GM08714 (cell line): ENCODE measurements around the gene ANGPTL4.
A peak's percentile ranks its signal among the peaks of the same experiment; 100 is the strongest.
"Not testable (repeated sequence)": the region's sequence is repeated elsewhere in the genome, so short reads cannot be mapped to it uniquely, and the experiment has no call there.

Experiments
- H3K4me3 ChIP-seq: fragments of 200-500 bp; sonication (Bioruptor generic); 2 replicates; pipeline ENCODE4 v1.5.1; 2014; ENCODE audit warnings: mild to moderate bottlenecking, low read length, inconsistent platforms
- ZNF274 ChIP-seq: IDR thresholded peaks from 2 replicates; pipeline ENCODE4 v1.6.1; 2012; ENCODE audit warnings: mild to moderate bottlenecking, low read depth, low read length

Gene ANGPTL4

DNA sequence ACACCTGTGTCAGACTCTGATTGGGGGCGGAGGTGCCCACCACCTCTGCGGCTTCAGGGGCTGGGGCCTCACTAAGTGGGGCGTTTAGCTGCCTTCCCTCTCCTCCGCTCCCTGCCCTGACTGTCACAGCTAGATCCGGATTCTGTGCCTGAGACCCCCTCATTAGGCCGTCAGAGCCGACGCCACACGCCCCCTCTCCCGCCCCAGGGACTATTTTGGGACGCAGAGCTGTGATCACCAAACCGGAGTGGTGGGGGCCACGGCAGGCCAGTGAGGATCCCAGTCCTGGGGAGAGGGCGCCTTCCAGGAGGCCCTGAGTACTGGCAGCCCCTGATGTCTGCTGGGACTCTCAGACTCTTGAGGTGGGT, 21.7 kb upstream of the ANGPTL4 start:
- no peak overlapping the region for H3K4me3 ChIP-seq

GRCh38 chr19:8342684-8343482, 21.1 kb upstream of the ANGPTL4 start, which contains the start of gene KANK3:
Gene KANK3 (minus strand): TSS chr19:8343262. CDS start chr19:8337828, 5,434 bp downstream.
- peak within 1 kb of the TSS; percentile 38; the same call in 1 of the 2 replicates for H3K4me3 ChIP-seq
- no peak for TF ChIP-seq ZNF274

More for the DNA sequence above, 21.7 kb upstream of the ANGPTL4 start:
- TF ChIP-seq ZNF274: no peak

DNA sequence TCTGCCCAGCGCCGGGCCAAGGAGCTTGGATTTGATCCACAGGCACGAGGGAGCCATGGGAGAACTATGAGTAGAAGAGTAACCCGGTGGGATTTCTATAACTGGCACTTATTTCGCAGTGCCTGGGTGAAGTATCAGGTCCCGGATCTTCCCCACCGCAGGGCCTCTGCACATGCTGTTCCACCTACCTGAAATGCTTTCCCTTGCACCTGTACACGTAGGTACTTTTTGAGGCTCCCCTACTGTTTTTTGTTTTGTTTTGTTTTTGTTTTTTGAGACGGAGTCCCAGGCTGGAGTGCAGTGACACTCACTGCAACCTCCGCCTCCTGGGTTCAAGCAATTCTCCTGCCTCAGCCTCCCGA, 20.5 kb upstream of the ANGPTL4 start:
- H3K4me3 ChIP-seq: no peak overlapping the region
- no peak for TF ChIP-seq ZNF274

DNA sequence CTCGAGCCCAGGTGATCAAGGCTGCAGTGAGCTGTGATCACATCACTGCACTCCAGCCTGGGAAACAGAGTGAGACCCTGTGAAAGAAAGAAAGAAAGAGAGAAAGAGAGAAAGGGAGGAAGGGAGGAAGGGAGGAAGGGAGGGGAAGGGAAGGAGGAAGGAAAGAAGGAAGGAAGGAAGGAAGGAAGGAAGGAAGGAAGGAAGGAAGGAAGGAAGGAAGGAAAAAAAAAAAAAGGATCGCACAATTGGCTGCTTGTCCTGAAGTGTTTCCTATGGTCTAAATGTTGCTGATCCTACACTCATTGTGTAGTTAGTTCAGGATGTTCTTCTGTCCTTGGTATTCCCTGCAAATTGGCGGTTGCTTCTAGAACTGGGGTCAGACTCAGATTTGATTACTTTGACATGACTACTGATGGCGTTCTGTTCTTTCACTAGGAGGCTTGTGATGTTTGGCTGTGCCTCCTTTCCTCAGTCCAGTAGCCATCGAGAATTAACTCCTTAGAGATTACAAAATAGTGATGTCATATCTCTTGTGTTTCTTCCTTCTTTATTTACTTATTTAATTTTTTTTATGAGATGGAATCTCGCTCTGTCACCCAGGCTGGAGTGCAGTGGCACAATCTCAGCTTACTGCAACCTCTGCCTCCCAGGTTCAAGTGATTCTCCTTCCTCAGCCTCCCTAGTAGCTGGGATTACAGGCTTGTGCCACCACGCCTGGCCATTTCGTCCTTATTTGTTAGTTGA, 14.2 kb upstream of the ANGPTL4 start:
- not testable (repeated sequence) for H3K4me3 ChIP-seq

DNA sequence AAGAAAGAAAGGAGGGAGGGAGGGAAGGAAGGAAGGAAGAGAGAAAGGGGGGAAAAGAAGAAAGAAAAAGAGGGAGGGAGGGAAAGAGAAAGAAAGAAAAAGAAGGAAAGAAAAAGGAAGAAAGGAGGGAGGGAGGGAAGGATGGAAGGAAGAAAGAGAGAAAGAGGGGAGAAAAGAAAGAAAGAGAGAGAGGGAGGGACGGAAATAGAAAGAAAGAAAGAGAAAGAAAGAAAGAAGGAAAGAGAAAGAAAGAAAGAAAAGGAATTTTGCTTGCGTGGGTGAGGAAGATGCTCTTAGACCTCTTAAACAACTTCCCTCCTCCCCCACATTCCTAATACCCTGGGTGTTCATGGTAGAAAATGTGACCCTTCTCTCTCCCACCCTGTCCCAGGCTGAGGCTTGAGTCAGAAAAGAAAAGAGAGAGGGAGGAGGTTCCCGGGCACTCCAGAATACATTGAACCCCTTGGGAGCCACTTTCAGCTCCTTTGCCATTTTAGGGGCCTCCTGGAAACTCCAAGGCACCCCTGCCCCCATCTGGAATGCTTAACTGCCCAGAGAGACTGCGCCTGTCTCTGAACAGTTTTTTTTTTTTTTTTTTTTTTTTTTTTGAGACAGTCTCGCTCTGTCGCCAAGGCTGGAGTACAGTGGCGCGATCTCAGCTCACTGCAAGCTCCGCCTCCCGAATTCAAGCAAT, 11.7 kb upstream of the ANGPTL4 start:
- no peak overlapping the region for H3K4me3 ChIP-seq

GRCh38 chr19:8352845-8353244, 11.1 kb upstream of the ANGPTL4 start:
- H3K4me3 ChIP-seq: not testable (repeated sequence)

More for the DNA sequence above, 11.7 kb upstream of the ANGPTL4 start:
- no peak for TF ChIP-seq ZNF274

GRCh38 chr19:8355631-8356402, 8.1 kb upstream of the ANGPTL4 start:
- no peak overlapping the region for H3K4me3 ChIP-seq
- no peak for TF ChIP-seq ZNF274

DNA sequence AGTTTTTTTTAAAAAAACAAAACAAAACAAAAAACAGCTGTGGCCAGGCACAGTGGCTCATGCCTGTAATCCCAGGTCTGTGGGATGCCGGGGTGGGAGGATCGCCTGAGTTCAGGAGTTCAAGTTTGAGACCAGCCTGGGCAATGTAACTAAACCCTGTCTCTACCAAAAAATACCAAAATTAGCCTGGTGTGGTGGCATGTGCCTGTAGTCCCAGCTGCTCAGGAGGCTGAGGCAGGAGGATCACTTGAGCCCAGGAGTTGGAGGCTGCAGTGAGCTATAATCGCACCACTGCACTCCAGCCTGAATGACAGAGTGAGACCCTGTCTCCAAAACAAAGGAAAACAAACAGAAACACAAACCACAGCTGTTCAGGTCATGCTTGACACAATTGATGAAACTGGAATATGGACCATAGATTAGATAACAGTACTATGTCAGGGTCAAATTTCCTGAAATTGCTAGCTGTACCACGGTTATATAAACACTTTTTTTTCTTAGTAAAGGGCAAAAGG, 6.9 kb upstream of the ANGPTL4 start:
- no peak for TF ChIP-seq ZNF274

GRCh38 chr19:8358948-8359347, 5.0 kb upstream of the ANGPTL4 start:
- H3K4me3 ChIP-seq: no peak overlapping the region
- TF ChIP-seq ZNF274: no peak

More for the DNA sequence above, 6.9 kb upstream of the ANGPTL4 start:
- H3K4me3 ChIP-seq: no peak overlapping the region

- H3K4me3 ChIP-seq: no peak overlapping the region
- TF ChIP-seq ZNF274: no peak
These were observed 3.8 kb upstream of the ANGPTL4 start for GRCh38 chr19:8360196-8360595.

- no peak for TF ChIP-seq ZNF274
These were observed 1.8 kb upstream of the ANGPTL4 start for GRCh38 chr19:8361921-8362793.

DNA sequence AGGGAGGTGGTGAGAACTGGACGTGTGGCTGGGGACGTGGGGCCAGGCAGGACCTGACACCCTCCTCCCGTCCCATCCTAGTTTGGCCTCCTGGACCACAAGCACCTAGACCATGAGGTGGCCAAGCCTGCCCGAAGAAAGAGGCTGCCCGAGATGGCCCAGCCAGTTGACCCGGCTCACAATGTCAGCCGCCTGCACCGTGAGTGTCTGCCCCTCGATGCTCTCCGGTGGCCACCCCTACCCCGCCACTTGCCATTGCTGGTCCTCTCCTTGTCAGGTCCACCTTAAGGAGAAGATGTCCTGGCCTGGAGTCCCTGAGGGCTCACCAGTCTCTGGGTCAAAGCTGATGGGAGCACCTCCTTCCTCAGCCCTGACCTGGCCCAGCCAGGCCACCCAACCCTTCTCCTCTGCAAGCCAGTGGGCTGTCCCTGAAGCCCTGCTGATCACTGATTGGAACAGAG, 2.2 kb downstream of the ANGPTL4 start:
- no peak overlapping the region for H3K4me3 ChIP-seq

More at GRCh38 chr19:8361921-8362793, 1.8 kb upstream of the ANGPTL4 start:
- H3K4me3 ChIP-seq: no peak overlapping the region

GRCh38 chr19:8366961-8367326, 3.0 kb downstream of the ANGPTL4 start:
- TF ChIP-seq ZNF274: no peak
- no peak overlapping the region for H3K4me3 ChIP-seq

More for the DNA sequence above, 2.2 kb downstream of the ANGPTL4 start:
- no peak for TF ChIP-seq ZNF274
